ENCODE measurements around the gene NUDT4. TPM values are rescaled to one million over a fixed set of nuclear protein-coding genes. Genes with fewer than 3 reads are reported as not detected.

NUDT4 gene
- polyA plus RNA-seq, 3 donors, result 20.7 to 43.8 (median 35.6) TPM

- Histone ChIP-seq H3K27me3 (ENCODE audit: control insufficient read depth in 2 of 2, insufficient read depth in 2 of 2, low read length in 2 of 2) (peaks cover 2% of the 10 kb centered on the region in 2 donors), H2AFZ (ENCODE audit: insufficient read depth, low read depth, low read length, poor library complexity, severe bottlenecking) (no peak overlapping the region), H3K9me3 (replicated peaks in 1 of 2; ENCODE audit: control insufficient read depth in 1 of 2, insufficient read depth in 1 of 2, low read length in 2 of 2) (no peaks in the 10 kb centered on the region), H4K20me1 (ENCODE audit: insufficient read depth, low read length) (no peaks in the 10 kb centered on the region), H3K36me3 (replicated peaks in 1 of 2; ENCODE audit: control insufficient read depth in 1 of 2, insufficient read depth in 2 of 2, low read length in 2 of 2) (no peaks in the 10 kb centered on the region), H3K79me2 (ENCODE audit: insufficient read depth, low read length) (no peaks in the 10 kb centered on the region), H3K4me1 (ENCODE audit: control insufficient read depth in 1 of 2, insufficient read depth in 2 of 2, low read length in 2 of 2) (peaks cover 0 to 8% of the 10 kb centered on the region in 2 donors), H3K4me2 (replicated peaks; ENCODE audit: extremely low read depth, low read length, poor library complexity, severe bottlenecking) (no peak overlapping the region), H3K4me3 (replicated peaks in 1 of 3; ENCODE audit: low read depth in 2 of 3, low read length in 3 of 3) (no peak overlapping the region), H3K9ac (ENCODE audit: insufficient read depth, low read length, poor library complexity, severe bottlenecking) (no peak overlapping the region), H3K27ac (ENCODE audit: low read depth in 1 of 2, low read length in 2 of 2) (no peak overlapping the region)
- no peaks in the 10 kb centered on the region for H3K9me3 Mint-ChIP-seq
- no peak for TF ChIP-seq CTCF (IDR thresholded peaks at IDR 0.05)
- H3K27ac Mint-ChIP-seq, result no peak overlapping the region
- no peaks in the 10 kb centered on the region for H3K36me3 Mint-ChIP-seq
- intact Hi-C loops (cut with micrococcal nuclease), result no loop called here
- no peak overlapping the region for H3K4me3 Mint-ChIP-seq
- peaks cover 8% of the 10 kb centered on the region for H3K4me1 Mint-ChIP-seq
- H3K27me3 Mint-ChIP-seq (ENCODE audit: low read depth in 3 of 3), result peaks cover 0 to 6% (median 4%) of the 10 kb centered on the region in 3 donors
- no peak for DNase-seq
- 100% methylated on average over 2 of the region's 5 CpGs for WGBS (ENCODE audit: insufficient coverage)
These were observed 16.4 kb upstream of the NUDT4 start for GRCh38 chr12:93361151-93361919.

GRCh38 chr12:93363841-93364297, 13.9 kb upstream of the NUDT4 start:
- Mint-ChIP-seq H3K27me3 (ENCODE audit: low read depth in 3 of 3) (peaks cover 2 to 17% (median 8%) of the 10 kb centered on the region in 3 donors), H3K4me1 (peaks cover 8% of the 10 kb centered on the region), H3K9me3 (peaks cover 0 to 3% (median 0%) of the 10 kb centered on the region in 7 donors), H3K36me3 (no peaks in the 10 kb centered on the region), H3K27ac (peak overlapping the region in 1 of 7 donors; percentile 11), H3K4me3 (no peak overlapping the region)
- TF ChIP-seq CTCF (IDR thresholded peaks at IDR 0.05), result no peak
- peaks cover 0 to 8% of the 10 kb centered on the region in 2 donors for H3K4me1 ChIP-seq (ENCODE audit: control insufficient read depth in 1 of 2, insufficient read depth in 2 of 2, low read length in 2 of 2)
- H3K4me3 ChIP-seq (replicated peaks in 1 of 3; ENCODE audit: low read depth in 2 of 3, low read length in 3 of 3), result no peak overlapping the region
- intact Hi-C loops (cut with micrococcal nuclease), result no loop called here
- H3K36me3 ChIP-seq (replicated peaks in 1 of 2; ENCODE audit: control insufficient read depth in 1 of 2, insufficient read depth in 2 of 2, low read length in 2 of 2), result no peaks in the 10 kb centered on the region
- H3K9me3 ChIP-seq (replicated peaks in 1 of 2; ENCODE audit: control insufficient read depth in 1 of 2, insufficient read depth in 1 of 2, low read length in 2 of 2), result no peaks in the 10 kb centered on the region
- peaks cover 2% of the 10 kb centered on the region in 2 donors for H3K27me3 ChIP-seq (ENCODE audit: control insufficient read depth in 2 of 2, insufficient read depth in 2 of 2, low read length in 2 of 2)
- no CpG with 5 or more reads among the region's 3 CpGs for WGBS (ENCODE audit: insufficient coverage)
- no peaks in the 10 kb centered on the region for H4K20me1 ChIP-seq (ENCODE audit: insufficient read depth, low read length)
- no peak overlapping the region for H3K9ac ChIP-seq (ENCODE audit: insufficient read depth, low read length, poor library complexity, severe bottlenecking)
- no peaks in the 10 kb centered on the region for H3K79me2 ChIP-seq (ENCODE audit: insufficient read depth, low read length)
- no peak overlapping the region for H3K4me2 ChIP-seq (replicated peaks; ENCODE audit: extremely low read depth, low read length, poor library complexity, severe bottlenecking)
- peak in 1 of 3 donors; percentile 11 for DNase-seq
- H3K27ac ChIP-seq (ENCODE audit: low read depth in 1 of 2, low read length in 2 of 2), result no peak overlapping the region
- no peak overlapping the region for H2AFZ ChIP-seq (ENCODE audit: insufficient read depth, low read depth, low read length, poor library complexity, severe bottlenecking)
